ENCODE results near the gene XPA. TPM values are rescaled to one million over a fixed set of nuclear protein-coding genes. Genes with fewer than 3 reads are reported as not detected.
A peak's percentile ranks its signal among the peaks of the same experiment; 100 is the strongest.

XPA gene
- total and polyA plus RNA-seq, 2 of the 8 experiments (the other 6 are each of a cell fraction or from before 2014, with no cell fraction given): 0.24 to 2.6 TPM

DNA sequence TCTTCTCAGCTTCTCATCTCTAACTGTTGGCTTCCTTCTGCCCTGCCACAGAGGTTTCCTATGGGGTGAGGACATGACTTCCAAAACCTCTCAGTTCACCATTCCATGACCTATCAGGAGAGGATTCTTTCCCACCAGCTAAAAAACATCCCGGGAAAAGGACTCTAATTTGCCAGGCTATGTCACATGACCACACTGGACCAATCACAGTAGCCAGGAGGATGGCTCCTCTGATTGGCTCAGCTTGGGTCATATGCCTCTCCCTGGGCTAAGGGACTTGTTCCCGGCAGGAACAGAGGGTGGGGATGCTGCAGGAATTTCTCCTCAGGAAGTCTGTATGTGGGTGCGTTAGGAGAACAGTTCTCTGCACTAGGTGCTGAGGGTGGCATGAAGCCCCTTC lies 40.3 kb upstream of the XPA start:
- Histone ChIP-seq H4K8ac (ENCODE audit: extremely low read depth, insufficient read depth, low read length) (no peak overlapping the region), H2BK12ac (ENCODE audit: low read depth, low read length) (no peak overlapping the region)
- FAIRE-seq: peak; percentile 24

More for the DNA sequence above, 40.3 kb upstream of the XPA start:
- H2AK5ac ChIP-seq (ENCODE audit: low read depth, low read length): no peak overlapping the region
- 79% methylated on average over 3 of the region's 3 CpGs; no CpG with 5 or more reads in 1 of the 2 experiments for WGBS, 2 experiments (ENCODE audit: extremely low coverage in 1 of 2, insufficient coverage in 1 of 2, insufficient read length in 1 of 2, insufficient replicate concordance in 2 of 2, low coverage in 1 of 2, low lambda C conversion rate in 2 of 2, missing lambda C conversion rate in 1 of 2)
- no peak overlapping the region for H4K5ac ChIP-seq (ENCODE audit: insufficient read length, low read depth, low read length)
- no peak overlapping the region for H3K9ac ChIP-seq (replicated peaks in 1 of 4; ENCODE audit: extremely low read depth in 1 of 4, low read depth in 3 of 4, low read length in 3 of 4)
- H3K36me3 ChIP-seq (ENCODE audit: control insufficient read depth in 2 of 4, insufficient read depth in 4 of 4, low read length in 3 of 4): no peaks in the 10 kb centered on the region
- peak in 1 of 2 experiments; percentile 55 for DNase-seq (ENCODE audit: low read depth in 1 of 2, low spot score in 2 of 2)
- H2BK120ac ChIP-seq (replicated peaks; ENCODE audit: low read depth, low read length): no peak overlapping the region
- no peak overlapping the region for H2BK5ac ChIP-seq (ENCODE audit: low read depth, low read length)
- H3K9me3 ChIP-seq (ENCODE audit: insufficient read depth in 2 of 2, low read depth in 1 of 2, low read length in 1 of 2): no peaks in the 10 kb centered on the region
- H3K23me2 ChIP-seq (ENCODE audit: low read depth, low read length): peaks cover 3% of the 10 kb centered on the region; the same call in 1 of the 2 replicates
- H3K4me1 ChIP-seq (replicated peaks in 1 of 4; ENCODE audit: control insufficient read depth in 3 of 4, insufficient read depth in 4 of 4, low read length in 3 of 4): peaks cover 0 to 5% (median 0%) of the 10 kb centered on the region in 4 experiments; a peak in 2 of 7 replicates
- no peak overlapping the region for H3K4me2 ChIP-seq (ENCODE audit: insufficient read depth in 1 of 2, low read depth in 2 of 2, low read length in 2 of 2)
- no peak overlapping the region for H3K14ac ChIP-seq (ENCODE audit: insufficient read length)
- H3K23ac ChIP-seq (ENCODE audit: insufficient read length): no peak overlapping the region
- no peaks in the 10 kb centered on the region for H3K79me2 ChIP-seq (ENCODE audit: control insufficient read depth in 1 of 2, insufficient read depth in 2 of 2, low read length in 2 of 2)
- H2BK20ac ChIP-seq (ENCODE audit: low read length): no peak overlapping the region
- ChIA-PET POLR2A (ENCODE audit: partially characterized antibody) (interaction anchor here (1.0 kb wide), 1 partner anchor 8 kb away, joined by 3 read pairs; no protein-coding TSS in a partner anchor), CTCF (ENCODE audit: partially characterized antibody) (interaction anchor here (1.1 to 1.7 kb wide), 5 partner anchors 38 to 161 kb away, joined by 3 to 8 read pairs (median 3); no protein-coding TSS in a partner anchor)
- no peak overlapping the region for H3K18ac ChIP-seq (ENCODE audit: extremely low read depth, low read length)
- peaks cover 0 to 28% (median 17%) of the 10 kb centered on the region in 4 experiments; a peak in 6 of 7 replicates for H3K27me3 ChIP-seq (replicated peaks in 1 of 4; ENCODE audit: control insufficient read depth in 3 of 4, extremely low read depth in 1 of 4, insufficient read depth in 3 of 4, low read length in 3 of 4)
- no peaks in the 10 kb centered on the region for H3K79me1 ChIP-seq (ENCODE audit: low read depth, low read length)
- H4K91ac ChIP-seq (replicated peaks; ENCODE audit: insufficient read length, low read length): no peak overlapping the region
- no peak overlapping the region for H3K27ac ChIP-seq (ENCODE audit: low read depth, low read length)
- TF ChIP-seq, protein P1, sequence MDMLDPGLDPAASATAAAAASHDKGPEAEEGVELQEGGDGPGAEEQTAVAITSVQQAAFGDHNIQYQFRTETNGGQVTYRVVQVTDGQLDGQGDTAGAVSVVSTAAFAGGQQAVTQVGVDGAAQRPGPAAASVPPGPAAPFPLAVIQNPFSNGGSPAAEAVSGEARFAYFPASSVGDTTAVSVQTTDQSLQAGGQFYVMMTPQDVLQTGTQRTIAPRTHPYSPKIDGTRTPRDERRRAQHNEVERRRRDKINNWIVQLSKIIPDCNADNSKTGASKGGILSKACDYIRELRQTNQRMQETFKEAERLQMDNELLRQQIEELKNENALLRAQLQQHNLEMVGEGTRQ (IDR thresholded peaks at IDR 0.05; ENCODE audit: low read length): peak; percentile 87
- TF ChIP-seq BCL11A (IDR thresholded peaks at IDR 0.05; ENCODE audit: low read depth in 2 of 2, low read length in 2 of 2): no peak
- peak overlapping the region; percentile 42; the same call in 1 of the 2 replicates for H2AFZ ChIP-seq (ENCODE audit: low read length)
- no peak overlapping the region for H3K4ac ChIP-seq (replicated peaks; ENCODE audit: insufficient read length, low read depth, low read length)
- no peak overlapping the region for H3K4me3 ChIP-seq (ENCODE audit: extremely low read depth in 1 of 4, insufficient read depth in 2 of 4, low read depth in 3 of 4, low read length in 4 of 4)
- H4K20me1 ChIP-seq (replicated peaks in 1 of 2; ENCODE audit: control insufficient read depth in 1 of 2, insufficient read depth in 2 of 2, low read length in 2 of 2): no peaks in the 10 kb centered on the region
- H3K56ac ChIP-seq (replicated peaks; ENCODE audit: insufficient read length, low read depth, low read length): no peak overlapping the region
- no peak overlapping the region for H2BK15ac ChIP-seq (ENCODE audit: low read length)
